HG02763 (cell line): ENCODE results near the gene KRT74.

ENCODE experiments used
- ATAC-seq: cut with Tn5 transposase; IDR thresholded peaks from one replicate; pipeline ENCODE4 v1.9.1; 2021; ENCODE audit warnings: mild to moderate bottlenecking, moderate library complexity; ENCODE audit not compliant: unreplicated experiment

KRT74 gene

DNA sequence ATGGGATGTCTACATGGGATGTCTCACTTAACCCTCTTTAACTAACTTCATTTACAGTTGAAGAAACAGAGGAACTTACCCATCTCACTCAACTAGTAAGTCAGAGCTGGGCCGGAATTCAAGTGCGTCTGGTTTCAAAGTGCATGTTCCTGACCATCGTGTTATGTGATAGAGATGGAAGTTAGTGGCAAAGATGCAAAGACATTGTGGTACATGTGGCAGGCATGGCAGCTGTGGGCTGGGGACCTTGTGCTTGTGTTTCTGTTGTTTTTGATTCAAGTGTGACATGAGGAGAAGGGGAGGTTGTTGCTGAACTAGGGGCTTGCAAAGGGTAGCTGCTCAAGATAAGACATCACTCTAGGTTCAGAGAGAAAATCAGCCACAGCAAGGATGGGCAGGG lies 2.3 kb upstream of the KRT74 start:
- no peak for ATAC-seq

DNA sequence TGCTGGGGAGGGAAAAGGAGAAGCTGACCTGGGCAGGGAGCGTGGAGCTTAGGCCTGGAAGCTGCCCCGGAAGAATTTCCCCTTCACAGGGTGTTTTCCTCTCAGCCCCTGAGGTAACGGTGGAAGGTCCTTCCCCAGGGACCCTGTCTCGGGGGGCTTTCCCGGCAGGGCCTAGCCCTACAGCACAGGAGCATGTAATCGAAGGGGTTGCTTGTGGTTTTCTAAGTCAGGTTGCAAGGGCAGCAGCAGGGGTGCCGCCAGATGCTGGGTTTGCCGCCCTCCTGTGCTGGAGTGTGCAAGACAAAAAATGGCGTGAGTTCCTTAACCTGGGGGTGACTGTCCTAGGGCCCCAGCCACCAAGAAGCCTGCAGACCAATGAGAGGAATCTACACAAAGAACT lies 1.6 kb upstream of the KRT74 start:
- no peak for ATAC-seq

DNA sequence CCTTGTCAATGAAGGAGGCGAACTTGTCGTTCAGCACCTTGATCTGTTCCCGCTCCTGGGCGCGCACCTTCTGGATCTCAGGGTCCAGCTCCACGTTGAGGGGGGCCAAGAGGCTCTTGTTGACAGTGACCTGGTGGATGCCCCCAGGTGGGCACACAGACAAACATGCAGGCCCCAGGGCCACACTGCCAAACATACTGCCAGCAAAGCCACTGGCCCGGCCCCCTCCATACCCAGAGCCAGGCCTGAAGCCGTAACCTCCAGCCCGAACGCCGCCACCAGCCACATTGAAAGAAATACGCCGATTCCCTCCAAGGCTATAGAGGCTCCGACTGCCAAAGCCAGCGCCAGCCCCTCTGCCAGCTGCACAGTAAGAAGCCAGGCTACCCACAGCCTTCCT lies 337 bp downstream of the KRT74 start:
- no peak for ATAC-seq

DNA sequence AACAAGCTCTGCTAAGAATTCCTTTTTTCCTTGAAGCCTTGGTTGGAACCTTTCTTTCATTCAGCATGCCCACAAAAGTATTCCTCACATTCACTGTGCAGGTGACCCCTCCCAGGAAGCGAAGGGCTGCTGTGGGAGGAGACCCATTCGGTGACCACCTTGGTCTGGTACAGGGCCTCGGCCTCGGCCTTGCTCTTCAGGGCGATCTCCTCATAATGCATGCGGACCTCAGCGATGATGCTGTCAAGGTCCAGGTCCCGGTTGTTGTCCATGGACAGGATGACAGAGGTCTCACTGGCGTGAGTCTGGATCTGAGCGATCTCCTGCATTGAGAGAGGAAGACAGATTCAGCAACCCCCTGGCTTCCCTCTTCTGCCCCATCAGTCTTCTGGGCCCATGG lies 3.1 kb downstream of the KRT74 start:
- no peak for ATAC-seq

DNA sequence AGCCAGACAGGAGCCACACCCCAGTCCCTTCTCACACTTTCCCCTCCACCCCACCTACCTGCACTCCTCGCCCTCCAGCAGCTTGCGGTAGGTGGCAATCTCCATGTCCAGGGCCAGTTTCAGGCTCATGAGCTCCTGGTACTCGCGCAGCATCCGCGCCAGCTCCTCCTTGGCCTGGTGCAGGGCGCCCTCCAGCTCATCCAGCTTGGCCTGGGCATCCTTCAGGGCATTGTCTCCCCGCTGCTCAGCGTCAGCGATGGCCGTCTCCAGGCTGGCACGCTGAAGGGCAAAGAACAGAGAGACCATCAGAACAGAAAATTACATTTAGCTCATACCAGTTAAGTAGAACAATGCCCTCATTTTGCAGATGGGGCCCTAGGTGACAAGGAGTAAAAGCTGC lies 5.5 kb downstream of the KRT74 start:
- no peak for ATAC-seq

DNA sequence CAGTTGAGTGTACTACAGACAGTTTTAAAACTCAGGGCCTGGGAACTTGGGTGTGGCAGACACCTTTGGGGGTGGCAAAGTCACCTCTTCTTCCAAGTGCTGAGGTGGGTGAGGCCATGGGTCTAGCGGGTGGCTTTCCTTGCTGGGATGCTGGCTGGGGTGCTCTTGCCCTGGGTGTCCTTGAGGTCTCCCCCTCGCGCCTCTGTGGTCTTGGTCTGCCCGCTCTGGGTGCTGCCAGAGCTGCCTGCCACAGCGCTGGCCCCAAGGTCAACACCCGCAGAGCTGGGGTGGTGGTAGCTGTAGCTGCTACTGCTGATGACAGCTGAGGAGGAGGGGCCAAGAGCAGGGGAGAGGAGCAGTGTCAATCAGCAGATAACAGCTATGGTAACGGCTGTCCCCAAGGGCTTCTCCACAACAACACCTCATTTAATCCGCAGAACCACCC lies 6.8 kb downstream of the KRT74 start:
- ATAC-seq, result no peak

DNA sequence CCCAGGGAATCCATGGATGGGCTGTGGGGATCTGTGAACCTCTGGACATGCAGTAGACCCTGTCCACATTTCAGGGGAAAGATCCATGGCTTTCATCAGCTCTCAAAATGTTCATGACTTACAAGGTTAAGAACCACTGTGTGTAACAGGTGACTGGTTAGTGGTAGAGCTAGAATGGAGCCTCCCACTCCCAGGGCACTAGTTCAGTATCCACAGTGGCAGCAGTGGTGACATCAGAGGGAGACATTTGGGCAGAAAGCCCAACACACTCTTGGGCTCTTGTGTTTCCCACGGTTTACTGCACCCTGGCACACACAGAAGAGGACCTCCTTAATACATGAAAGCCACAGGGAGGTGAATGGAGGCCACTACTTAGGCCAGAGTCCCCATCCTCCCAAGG lies 9.1 kb downstream of the KRT74 start:
- no peak for ATAC-seq

DNA sequence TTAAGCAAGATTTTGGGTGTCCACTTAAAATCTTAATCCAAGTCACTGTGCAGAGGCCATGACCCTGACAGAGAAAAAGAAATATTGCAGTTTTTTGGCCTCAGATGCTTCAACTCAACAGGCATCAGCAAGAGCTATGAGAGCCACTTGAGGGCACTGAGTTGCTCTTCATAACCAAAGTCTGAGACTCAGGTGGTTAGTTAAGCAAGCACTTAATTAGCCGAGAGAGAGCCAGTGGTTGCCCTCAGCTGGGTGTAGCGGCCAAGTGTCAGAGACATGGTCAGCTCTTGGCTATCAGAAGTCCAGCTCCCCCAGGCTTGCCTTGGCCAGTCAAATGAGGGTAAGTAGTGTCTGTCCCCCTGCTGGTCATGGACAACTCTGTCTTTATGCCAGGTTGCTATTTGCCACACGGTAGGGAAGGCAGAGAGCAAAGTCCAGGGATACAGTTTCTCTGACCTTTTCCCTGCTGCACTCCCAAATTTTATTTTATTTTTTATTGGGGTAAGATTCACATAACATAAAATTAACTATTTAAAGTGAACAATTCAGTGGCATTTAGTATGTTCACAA lies 11.7 kb downstream of the KRT74 start:
- ATAC-seq, result no peak

DNA sequence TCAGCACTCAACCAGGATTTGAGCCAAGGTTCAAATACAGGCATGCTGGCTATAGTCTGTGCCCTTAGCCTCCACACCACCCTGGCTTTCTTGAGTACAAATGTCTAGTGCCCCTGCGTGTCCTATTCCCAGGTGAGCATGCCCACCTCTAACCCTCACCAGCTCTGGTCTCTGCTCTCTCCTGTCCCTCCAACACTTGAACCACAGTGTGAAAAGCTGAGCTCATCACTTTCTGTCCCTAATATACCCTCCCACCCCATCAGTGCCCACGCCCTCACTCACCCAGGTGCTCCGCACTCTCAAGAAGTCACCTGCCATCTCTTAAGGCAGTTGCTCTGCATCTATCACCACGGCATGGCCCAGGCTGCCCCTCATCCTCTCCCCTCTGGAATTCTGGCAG lies 13.7 kb downstream of the KRT74 start:
- ATAC-seq, result no peak

DNA sequence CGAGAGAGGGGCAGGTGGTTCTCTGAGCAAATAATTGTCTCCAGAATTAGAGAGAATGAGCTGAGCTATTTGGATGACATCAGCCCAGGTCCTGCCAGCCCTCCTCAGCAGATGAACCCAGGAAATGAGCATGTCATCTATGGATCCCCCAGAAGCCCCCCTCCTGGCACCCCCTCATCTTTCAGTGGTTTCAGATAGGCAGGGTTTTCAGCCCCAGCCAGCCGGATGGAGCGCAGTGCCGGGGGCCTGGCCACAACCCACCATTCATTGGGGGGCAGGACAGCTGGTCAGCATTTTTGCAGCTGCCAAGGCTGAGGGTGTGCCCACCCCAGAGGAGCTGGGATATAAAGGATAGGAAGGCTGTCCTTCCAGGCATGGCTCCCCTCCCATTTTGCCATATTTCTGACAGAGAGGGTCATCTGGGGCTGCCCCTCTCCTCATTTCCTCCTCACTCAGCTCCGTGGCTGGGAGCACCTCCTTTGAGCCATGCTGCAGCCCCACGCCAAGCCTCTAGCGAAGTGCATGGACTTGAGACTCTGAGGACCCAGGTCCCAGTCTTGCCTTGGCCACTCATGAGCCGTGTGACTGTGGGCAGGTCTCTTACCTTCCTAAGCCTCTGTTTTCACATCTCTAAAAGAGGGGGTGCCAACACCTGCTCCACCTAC lies 14.7 kb downstream of the KRT74 start:
- ATAC-seq, result no peak

DNA sequence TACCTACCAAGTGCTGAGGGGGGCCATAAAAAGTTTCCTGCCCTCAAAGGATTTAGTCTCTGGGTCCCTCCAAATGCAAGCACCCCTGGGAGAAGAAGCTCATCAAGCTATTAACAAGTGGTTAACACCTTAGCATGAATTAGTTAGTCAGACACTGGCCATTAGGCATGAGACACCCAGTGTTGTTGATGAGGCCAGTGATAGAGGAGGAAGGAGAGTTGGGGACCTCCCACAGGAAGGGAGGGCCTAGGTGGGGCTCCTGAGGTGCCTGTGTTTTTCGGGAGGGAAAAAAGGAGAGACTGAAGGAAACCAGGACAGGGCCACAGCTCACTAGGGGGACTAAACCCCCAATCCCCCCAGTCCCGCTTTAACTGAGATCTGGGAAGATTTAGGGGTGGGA lies 16.2 kb downstream of the KRT74 start:
- no peak for ATAC-seq

DNA sequence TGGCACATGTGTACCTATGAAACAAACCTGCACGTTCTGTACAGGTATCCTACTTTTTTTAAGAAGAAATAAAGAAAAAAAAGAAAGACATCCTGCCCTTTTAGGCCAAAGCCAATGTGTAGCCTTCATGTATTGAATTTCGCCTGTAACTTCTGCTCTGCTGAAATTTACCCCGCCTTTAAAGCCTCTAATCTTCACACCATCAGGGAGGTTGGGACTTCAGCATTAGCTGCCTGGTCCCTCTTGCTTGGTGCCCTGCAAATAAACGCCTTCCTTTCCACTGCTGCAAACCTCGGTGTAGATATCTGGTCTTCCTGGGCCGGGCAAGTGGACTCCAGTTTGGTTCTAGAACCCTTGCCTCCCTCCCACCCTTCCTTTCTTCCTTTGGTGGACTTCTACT lies 18.1 kb downstream of the KRT74 start:
- no peak for ATAC-seq

DNA sequence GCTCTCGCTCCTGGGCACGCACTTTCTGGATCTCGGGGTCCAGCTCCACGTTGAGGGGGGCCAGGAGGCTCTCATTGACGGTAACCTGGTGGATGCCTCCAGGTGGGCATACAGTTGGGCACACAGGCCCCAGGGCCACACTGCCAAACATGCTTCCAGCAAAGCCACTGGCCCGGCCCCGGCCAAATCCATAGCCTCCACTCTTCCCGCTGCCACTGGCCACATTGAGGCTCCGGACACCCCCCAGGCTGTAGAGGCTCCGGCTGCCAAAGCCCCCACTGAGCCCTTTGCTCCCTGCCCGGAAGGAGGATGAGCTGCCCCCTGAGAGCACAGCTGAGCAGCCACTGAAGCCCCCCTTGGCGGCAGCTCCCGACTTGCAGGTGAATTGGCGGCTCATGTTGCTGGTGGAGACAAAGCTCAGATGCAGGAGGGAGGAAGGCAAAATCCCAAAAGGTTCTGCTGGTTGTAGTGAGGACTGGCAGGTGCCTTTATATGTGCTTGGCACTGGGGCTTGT lies 20.9 kb downstream of the KRT74 start, which contains the start of gene KRT71:
Gene KRT71, minus strand, starts transcription at position 465 of the 515 bp plus-strand sequence. Its CDS starts 68 bp downstream, at position 397.
- no peak for ATAC-seq

DNA sequence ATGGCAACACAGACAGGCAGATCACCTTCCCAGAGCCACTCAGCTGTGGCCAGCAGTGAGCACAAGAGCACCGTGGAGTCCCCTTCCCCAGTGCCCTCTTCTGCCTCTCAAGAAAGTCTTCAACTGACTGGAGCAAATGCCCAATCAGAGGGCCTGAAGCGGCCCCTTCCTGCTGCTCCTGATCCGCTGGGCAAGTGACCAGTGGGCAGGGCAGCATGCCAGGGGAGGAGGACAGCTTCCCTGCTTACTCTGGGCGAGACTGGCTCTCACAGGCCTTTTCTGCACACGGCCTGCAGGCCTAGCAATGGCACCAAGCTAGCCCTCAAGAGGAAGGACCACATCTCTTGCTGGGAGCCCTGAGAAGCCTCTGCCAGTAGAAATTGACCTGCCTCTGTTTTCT lies 21.6 kb downstream of the KRT74 start:
- no peak for ATAC-seq

DNA sequence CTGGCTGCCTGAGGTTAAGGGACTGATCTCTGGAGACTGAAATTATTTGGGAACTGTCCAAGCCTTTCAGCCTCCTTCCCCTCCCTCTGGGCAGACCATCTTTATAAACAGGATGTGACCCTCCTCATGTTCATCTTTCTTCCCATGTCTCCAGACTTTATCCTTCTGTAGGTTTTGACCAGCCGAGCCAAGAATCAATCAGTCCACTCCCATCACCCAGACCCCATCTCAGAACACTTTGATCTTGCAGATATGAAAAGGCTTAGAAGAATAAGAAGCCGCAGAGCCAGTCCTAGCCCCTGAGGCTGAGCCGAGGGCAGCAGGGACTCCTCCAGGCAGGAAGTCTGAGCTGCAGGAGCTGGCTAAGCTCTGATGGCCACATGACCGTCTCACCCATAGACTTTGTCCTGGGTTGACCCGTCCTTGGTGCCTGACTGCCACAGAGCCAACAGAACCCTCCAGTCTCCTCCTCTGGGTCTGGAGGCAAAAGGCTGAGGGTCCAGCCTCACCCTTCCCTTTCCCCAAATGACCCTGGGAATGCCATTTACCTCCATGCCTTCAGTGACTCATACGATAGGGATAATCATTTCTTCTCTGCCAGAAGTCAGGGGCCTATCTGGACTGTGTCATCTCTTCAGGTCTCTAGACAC lies 22.3 kb downstream of the KRT74 start:
- ATAC-seq, result no peak

DNA sequence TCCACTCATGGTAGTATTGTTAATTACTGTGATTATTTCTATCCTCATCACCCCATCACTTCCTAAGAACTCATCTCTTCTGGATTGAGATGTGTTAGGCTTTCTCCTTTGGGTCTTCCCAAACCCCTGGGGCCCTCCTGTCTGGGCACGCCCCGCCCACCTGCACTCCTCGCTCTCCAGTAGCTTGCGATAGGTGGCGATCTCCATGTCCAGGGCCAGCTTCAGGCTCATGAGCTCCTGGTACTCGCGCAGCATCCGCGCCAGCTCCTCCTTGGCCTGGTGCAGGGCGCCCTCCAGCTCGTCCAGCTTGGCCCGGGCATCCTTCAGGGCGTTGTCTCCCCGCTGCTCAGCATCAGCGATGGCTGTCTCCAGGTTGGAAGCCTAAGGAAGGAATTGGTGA lies 27.5 kb downstream of the KRT74 start:
- no peak for ATAC-seq

DNA sequence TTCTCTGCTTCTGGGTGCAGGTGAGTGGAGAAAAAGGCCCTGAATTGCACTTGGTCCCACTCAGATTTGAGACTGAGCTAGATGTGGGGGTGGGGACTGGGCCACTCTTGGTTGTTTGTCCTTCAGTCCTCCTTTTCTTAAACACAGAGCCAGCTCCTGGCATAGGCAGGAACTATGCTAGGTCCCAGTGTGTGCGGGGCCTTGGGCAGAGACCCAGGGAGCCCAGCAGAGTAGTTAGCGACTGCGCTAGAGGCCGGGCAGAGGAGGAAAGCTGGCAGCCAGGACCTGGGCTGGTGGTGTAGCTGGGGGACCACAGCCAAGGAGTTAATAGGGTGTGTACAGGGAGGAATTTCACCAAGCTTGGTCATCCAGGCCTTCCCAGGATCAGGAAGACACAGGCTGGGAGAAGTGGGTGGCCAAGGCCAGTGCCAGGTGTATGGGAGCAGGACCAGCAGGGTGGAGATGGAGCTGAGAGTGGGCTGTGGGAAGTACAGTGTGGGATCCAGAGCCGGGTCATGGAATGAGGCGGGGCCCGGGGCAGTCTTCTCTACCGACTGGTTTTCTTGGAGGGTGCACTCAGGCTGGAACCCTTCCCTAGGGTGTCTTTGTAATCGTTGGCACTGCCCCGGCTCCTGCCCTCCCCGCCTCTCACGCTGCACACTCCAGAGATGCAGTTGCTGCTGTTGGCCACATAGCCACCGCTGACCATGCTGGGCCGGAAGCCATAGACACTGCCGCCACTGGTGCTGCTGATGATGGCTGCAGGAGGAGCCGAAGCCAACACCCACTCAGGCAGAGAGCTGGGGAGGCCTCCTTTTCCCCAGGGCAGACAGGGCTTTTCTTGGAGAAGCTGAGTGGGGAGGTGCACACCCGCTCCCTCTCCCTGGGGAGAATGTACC lies 29.4 kb downstream of the KRT74 start:
- ATAC-seq, result no peak

DNA sequence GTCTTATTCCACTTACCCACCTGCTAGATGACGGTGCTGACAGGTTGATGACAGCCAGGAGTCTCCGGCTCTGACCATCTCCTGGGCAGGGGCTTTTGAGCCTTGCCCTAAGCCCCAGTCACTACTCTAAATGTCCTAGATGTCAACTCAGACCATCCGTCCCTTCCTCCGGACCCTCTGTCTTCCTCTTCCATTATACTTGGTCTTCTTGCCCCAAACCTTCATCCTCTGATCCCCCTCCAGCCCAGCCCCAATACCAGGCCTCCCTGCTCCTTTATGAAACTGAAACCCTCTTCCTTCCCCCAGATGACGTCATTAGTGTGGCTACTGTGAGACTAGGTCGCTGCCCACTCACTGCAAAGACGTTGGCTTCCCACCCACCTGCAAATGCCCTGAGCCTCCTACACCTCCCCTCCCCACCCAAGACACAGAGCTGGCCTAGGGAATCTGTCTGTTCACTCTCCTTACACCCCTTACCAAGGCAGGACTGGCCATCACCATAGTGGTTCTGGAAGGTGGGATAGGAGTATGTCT lies 30.8 kb downstream of the KRT74 start:
- ATAC-seq, result no peak

DNA sequence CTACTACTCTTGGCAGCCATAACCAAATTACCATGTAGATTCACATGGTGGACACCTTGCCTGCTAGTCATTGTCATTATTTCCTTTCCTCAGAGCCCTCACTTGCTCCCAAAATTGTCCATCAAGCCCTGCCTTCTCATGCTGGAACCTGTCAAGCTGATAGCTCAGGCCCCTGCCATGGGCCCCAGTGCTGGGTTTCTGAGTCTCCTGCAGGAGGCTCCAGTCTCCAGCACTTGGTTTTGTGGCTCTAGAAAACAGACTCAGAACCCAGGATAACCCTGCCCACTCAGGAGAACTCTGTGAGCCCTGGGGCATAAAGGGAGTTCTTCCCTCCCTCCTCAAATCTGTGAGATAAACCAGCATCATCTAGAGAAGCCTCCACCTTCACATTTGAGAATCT lies 31.5 kb downstream of the KRT74 start:
- no peak for ATAC-seq

DNA sequence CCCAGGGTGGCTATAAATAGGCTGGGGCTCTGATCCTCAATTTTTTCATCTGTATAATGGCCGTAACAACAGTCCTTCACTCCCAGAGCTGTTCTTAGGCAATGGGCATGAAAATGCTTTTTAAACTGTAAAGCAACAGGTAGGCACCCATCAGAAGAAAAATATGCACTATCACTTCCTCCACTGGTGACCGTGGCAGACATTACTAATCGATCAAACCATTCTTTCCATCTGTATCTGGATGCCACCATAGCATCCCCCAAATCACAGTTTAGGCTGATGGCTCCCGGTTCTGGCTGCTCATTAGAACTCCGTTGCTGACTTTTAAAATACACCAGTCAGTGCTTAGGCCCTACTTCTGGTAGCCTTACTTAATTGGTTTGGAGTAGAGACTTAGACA lies 31.9 kb downstream of the KRT74 start:
- ATAC-seq, result no peak

DNA sequence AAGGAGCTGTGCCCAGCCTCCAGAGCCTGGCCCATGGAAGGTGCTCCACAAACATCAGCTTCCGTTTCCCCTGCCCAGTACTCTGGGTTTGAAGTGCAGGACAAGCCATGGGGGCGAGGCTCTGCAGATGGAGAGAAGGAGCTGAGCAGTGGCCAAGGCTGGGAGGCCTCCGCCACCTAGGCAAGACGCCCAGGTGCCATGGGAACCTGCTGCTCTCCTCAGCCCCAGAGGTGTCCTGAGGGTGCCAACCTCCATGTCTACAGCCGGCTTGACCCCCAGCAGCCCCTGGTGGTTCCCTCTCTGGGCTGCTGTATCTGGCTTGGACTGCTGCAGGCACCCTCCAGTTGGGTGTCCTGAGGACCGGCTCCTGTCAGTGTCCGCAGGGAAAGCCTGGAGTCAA lies 33.1 kb downstream of the KRT74 start:
- no peak for ATAC-seq
